IPS-NIHi11 (cell line): ENCODE data around the gene ZNF280C.

Experiments
- DNase-seq: peaks from one replicate; pipeline ENCODE4 v3.0.0; 2012; ENCODE audit warnings: mixed read lengths, low spot score

The ZNF280C gene

GRCh38 chrX:130176942-130177341 is 91.8 kb downstream of the ZNF280C start:
- no peak for DNase-seq

- no peak for DNase-seq
These were observed 92.3 kb downstream of the ZNF280C start for GRCh38 chrX:130176354-130176776.

DNA sequence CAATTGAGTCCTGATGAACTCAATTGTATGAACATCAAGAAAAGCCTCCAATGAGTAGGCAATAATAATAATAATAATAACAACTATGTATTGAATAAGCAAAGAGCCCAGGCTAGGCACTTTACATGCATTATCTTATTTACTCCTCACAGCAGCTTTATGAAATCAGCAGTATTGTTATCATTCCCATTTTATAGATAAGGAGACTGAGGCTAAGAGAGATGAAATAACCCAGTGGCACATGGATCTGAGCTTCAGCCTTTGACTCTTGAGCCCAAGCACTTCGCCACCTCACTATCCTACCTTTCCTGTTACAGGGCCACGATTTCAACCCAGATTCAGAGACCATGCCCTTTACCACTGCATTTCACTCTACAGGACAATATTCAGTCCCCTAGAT is 93.8 kb downstream of the ZNF280C start:
- DNase-seq = no peak

DNA sequence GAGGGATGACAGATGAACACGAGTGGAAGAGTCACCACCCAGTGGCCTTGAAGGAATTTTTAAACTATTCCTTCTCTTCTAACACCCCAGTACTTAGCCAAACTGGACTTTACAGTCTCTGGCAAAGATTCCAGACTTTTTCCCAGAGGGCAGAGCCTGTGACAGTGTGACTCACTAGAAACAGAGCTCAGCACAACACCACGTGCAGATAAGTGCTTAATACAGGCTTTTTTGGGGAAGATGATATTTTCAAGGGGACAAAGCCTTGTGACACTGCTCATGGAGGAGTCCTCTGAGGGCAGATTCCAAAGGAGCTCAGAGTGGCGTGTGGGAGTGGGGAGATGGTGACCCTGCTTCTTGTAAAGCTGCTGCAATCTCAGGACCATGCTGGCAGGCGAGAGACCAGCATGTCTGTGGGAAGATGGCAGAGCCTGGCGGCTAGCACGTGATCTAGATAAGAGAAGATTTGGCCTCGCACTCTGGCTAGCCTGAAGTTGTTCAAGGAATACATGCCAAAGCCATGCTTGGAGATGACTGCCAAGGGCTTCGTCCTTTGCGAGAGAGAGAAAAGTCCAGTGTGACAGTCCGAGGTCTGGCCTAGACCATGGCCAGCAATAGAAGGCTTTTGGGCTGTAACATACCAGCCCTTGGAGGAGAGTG is 94.5 kb downstream of the ZNF280C start:
- DNase-seq = no peak

GRCh38 chrX:130173190-130173895 is 95.4 kb downstream of the ZNF280C start:
- no peak for DNase-seq

GRCh38 chrX:130172127-130172845 is 96.4 kb downstream of the ZNF280C start:
- no peak for DNase-seq

GRCh38 chrX:130171446-130172126 is 97.1 kb downstream of the ZNF280C start, which contains the start of gene RAB33A:
Gene RAB33A, plus strand, starts transcription at chrX:130171962. Its CDS starts 101 bp downstream, at chrX:130172063.
- DNase-seq = peak; percentile 57

GRCh38 chrX:130170752-130171445 is 97.8 kb downstream of the ZNF280C start:
- DNase-seq = peak; percentile 79

- DNase-seq = no peak
These were observed 101.7 kb downstream of the ZNF280C start for GRCh38 chrX:130167040-130167439.

GRCh38 chrX:130166503-130166777 is 102.3 kb downstream of the ZNF280C start:
- DNase-seq = no peak

DNA sequence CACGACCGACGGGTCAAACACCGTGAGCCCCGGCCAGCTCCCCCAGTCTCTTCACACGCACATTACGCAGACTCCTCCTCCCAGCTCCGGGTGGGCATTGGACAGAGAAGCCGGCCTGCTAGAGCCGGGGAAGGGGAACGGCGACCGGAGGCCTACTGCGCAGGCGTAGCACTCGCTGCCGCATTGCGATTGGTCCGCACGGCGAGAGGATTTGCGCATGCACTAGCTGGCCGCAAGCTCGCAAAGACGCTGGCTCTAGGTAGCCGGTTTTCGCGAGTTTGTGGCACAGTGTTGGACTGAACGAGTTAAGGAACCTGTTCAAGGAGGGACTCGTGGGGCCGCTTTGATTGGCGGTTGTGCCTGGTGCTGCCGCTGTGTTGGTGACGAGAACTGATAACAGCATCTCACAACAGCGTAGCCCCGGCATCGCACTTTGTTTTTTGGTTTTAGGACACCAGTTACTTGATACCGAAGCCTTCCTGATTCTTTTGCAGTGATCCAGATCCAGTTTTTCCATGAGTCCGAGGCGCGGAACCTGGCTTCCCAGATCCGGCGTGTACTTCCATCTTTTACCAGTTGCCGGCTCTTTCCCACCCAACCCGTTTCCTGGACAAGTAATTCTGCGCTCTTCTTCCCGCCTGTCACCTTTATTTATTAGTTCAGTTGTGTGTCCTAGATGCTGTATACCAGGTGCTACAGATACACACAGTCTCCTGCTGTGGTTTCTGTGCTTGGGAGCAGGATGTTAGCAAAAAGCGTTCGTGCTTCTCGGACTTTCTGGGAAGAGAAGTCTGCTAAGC is 102.8 kb downstream of the ZNF280C start, which contains the start of gene AIFM1:
Gene AIFM1 (minus strand): TSS at position 139 of the 800 bp plus-strand sequence. CDS start 185 bp downstream, outside the sequence.
- peak; percentile 84 for DNase-seq

DNA sequence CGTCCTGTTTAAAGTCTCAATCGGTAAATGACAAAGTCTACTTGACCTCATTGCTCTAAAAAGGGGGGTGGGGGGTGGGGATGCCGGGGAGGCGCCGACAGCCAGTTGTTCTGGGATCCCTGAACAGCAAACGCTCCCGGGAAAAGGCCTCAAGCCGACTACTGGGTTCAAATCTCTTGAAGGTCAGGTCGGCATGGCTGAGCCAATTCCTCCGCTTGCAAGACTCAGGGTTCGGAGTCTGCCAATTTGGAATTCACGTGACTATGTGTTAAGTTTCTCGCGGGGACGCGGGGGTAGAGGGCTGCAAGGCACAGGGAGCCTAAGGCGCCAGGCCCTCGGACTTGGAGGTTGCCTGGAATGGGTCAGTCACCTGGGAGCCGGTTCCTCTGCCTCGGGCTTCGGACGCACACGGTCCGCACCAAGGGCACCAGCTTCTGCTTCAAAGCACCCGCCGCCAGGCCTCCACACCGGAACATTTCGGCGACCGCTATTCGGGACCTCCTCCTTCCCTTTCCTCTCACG is 103.5 kb downstream of the ZNF280C start:
- peak; percentile 8 for DNase-seq

GRCh38 chrX:130163398-130163797 is 105.3 kb downstream of the ZNF280C start:
- no peak for DNase-seq

DNA sequence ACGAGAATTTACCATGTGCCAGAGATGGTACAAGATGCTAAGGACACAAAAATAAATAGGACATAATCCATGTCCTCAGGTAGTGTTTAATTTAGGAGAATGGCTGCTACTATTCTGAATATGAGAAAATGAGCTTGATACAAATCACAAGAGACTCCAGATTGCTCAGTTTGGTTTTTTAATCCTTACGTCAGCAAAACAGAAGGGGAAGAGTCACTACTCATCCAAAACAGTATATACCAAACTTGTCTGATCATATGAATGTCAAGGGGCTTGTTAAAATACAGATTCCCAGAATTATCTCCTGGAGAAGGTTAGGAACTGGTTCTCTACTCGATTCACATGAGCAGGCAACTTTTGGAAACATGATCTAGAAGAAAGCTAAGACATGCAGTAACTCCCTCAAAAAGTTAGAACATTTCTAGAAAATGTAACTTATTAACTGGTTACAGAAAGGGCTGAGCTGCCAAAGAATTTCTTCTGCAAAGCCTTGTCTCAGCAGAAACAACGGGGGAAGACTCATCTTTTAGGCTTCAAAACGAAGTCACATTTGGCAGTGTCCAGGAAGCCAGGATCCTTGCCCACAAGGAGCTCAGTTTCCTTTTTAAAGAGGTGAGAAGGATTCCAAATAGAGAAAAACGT is 106.5 kb downstream of the ZNF280C start:
- DNase-seq = no peak

DNA sequence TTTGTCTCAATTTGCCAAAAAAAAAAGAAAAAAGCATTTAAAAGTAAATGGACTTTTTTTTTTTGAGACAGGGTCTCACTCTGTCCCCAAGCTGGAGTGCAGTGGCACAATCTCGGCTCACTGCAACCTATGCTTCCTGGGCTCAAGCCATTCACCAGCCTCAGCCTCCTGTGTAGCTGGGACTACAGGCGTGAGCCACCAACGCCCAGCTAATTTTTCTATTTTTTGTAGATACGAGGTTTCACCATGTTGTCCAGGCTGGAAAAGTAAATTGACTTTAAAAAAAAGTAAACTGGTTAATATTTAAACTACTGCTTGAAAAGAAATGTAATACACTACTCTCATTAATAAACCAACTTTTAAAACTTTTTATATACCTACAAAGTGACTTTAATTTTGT is 108.9 kb downstream of the ZNF280C start:
- DNase-seq = no peak

DNA sequence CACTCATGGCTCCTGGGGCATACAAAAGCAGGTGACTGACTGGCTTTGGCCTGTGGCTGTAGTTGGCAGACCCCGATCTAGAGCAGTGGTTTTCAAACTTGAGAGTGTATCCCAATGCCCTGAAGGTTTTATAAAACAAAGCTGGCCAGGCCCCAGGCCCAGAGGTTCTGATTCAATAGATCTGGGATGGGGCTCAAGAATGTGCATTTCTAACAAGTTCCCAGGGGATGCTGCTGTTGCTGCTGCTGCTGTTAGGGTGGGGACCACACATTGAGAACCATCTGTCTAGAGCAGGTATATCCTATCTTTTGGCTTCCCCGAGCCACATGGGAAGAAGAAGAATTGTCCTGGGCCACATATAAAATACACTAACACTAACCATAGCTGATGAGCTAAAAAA is 110.4 kb downstream of the ZNF280C start:
- no peak for DNase-seq

DNA sequence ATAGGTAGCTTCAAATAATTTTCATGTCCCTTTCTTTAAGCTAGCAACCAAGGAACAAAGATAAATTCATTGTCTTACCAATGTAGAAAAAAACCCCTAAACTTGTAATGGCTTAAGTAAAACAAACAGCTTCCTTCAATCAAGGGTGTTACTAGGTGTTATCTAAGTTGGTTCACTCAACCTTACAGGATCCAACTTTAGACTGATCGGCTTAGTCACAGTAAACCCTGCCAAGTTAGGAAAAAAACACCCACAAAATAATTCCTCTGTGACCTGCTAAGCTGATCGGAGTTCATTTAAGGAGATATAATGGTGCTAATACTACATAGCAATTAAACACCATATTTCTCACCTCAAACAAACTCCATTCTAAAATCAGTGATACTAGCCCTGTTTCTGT is 113.1 kb downstream of the ZNF280C start:
- no peak for DNase-seq
